HG03045 (cell line): ENCODE measurements around the gene BHLHE40.

Experiments
- ATAC-seq: cut with Tn5 transposase; IDR thresholded peaks from one replicate; pipeline ENCODE4 v1.9.1; 2021; ENCODE audit warnings: mild to moderate bottlenecking, moderate library complexity; ENCODE audit not compliant: unreplicated experiment

Gene BHLHE40

GRCh38 chr3:4979428-4980228 lies at the start of gene BHLHE40:
TSS of gene BHLHE40 (plus strand) at chr3:4979437. CDS start at chr3:4979719, 282 bp downstream.
- ATAC-seq: peak; percentile 5

- ATAC-seq: no peak
Observed at GRCh38 chr3:4930501-4930900, 48.7 kb upstream of the BHLHE40 start.

- no peak for ATAC-seq
Observed at GRCh38 chr3:4934050-4934449, 45.2 kb upstream of the BHLHE40 start.

- peak; percentile 55 for ATAC-seq
Observed at GRCh38 chr3:4935347-4935746, 43.9 kb upstream of the BHLHE40 start.

- no peak for ATAC-seq
Observed at GRCh38 chr3:4936982-4937614, 42.1 kb upstream of the BHLHE40 start.

GRCh38 chr3:4938281-4938982 lies 40.8 kb upstream of the BHLHE40 start:
- no peak for ATAC-seq

GRCh38 chr3:4939276-4939675 lies 40.0 kb upstream of the BHLHE40 start:
- no peak for ATAC-seq

- no peak for ATAC-seq
Observed at GRCh38 chr3:4940985-4941384, 38.3 kb upstream of the BHLHE40 start.

- ATAC-seq: no peak
Observed at GRCh38 chr3:4943549-4943948, 35.7 kb upstream of the BHLHE40 start.

- ATAC-seq: no peak
Observed at GRCh38 chr3:4945324-4945723, 33.9 kb upstream of the BHLHE40 start.

GRCh38 chr3:4947028-4947427 lies 32.2 kb upstream of the BHLHE40 start:
- ATAC-seq: no peak

GRCh38 chr3:4948395-4948794 lies 30.8 kb upstream of the BHLHE40 start:
- no peak for ATAC-seq

- ATAC-seq: no peak
Observed at GRCh38 chr3:4949004-4949403, 30.2 kb upstream of the BHLHE40 start.

GRCh38 chr3:4949659-4950058 lies 29.6 kb upstream of the BHLHE40 start:
- no peak for ATAC-seq

GRCh38 chr3:4950351-4950784 lies 28.9 kb upstream of the BHLHE40 start:
- no peak for ATAC-seq

- ATAC-seq: no peak
Observed at GRCh38 chr3:4950948-4951347, 28.3 kb upstream of the BHLHE40 start.

- no peak for ATAC-seq
Observed at GRCh38 chr3:4953119-4953518, 26.1 kb upstream of the BHLHE40 start.

GRCh38 chr3:4954256-4955000 lies 24.8 kb upstream of the BHLHE40 start:
- no peak for ATAC-seq

- no peak for ATAC-seq
Observed at GRCh38 chr3:4956099-4956498, 23.1 kb upstream of the BHLHE40 start.

- no peak for ATAC-seq
Observed at GRCh38 chr3:4956738-4957137, 22.5 kb upstream of the BHLHE40 start.

- ATAC-seq: no peak
Observed at GRCh38 chr3:4957978-4958377, 21.3 kb upstream of the BHLHE40 start.
